Keratinocyte (primary cell): ENCODE results near the gene MTMR3. TPM values are rescaled to one million over a fixed set of nuclear protein-coding genes. Genes with fewer than 3 reads are reported as not detected.

Experiments
- DNase-seq: peaks from one replicate; pipeline ENCODE4 v3.0.0-alpha.2; 2011; ENCODE audit warnings: low read depth, missing footprints, low spot score
- FAIRE-seq: peaks from 2 replicates; lab custom pipeline; 2011; peaks lifted over from hg19 to GRCh38; lab: Jason Lieb, UNC
- H2AFZ ChIP-seq: 2 replicates; pipeline ENCODE4 v1.6.0; 2012; ENCODE audit warnings: low read length, control low read depth, inconsistent platforms; ENCODE audit not compliant: control insufficient read depth
- H3K27ac ChIP-seq: 2 replicates; pipeline ENCODE4 v1.5.1; 2011; ENCODE audit warnings: low read length; ENCODE audit not compliant: control insufficient read depth, insufficient read depth
- H3K27me3 ChIP-seq: 3 replicates; pipeline ENCODE4 v1.6.0; 2011; ENCODE audit warnings: low read length; ENCODE audit not compliant: control insufficient read depth, insufficient read depth; ENCODE audit errors: extremely low read depth
- H3K36me3 ChIP-seq, 2 experiments: 2 replicates in 1 of 2; 3 replicates in 1 of 2; pipeline ENCODE4 v1.5.1; 2011; ENCODE audit warnings: low read length in 2 of 2, mild to moderate bottlenecking in 1 of 2; ENCODE audit not compliant: control insufficient read depth in 2 of 2, insufficient read depth in 2 of 2; ENCODE audit errors: extremely low read depth in 1 of 2
- H3K4me1 ChIP-seq: 3 replicates; pipeline ENCODE4 v1.5.1; 2011; ENCODE audit warnings: low read length; ENCODE audit not compliant: control insufficient read depth, insufficient read depth; ENCODE audit errors: extremely low read depth
- H3K4me2 ChIP-seq: 3 replicates; pipeline ENCODE4 v1.6.0; 2011; ENCODE audit warnings: low read depth, low read length; ENCODE audit not compliant: control insufficient read depth, insufficient read depth; ENCODE audit errors: extremely low read depth
- H3K4me3 ChIP-seq, 3 experiments: fragments of 200-600 bp in 1 of 3; sonication (generic) in 1 of 3; 2 replicates in 2 of 3; 3 replicates in 1 of 3; pipeline ENCODE4 v1.5.1; 2011 to 2016; ENCODE audit warnings: low read length in 3 of 3, mild to moderate bottlenecking in 3 of 3, control low read depth in 2 of 3, inconsistent platforms in 1 of 3, low read depth in 1 of 3, mixed read lengths in 1 of 3, mixed run types in 1 of 3, moderate library complexity in 1 of 3; ENCODE audit not compliant: control insufficient read depth in 2 of 3, insufficient read depth in 2 of 3; ENCODE audit errors: extremely low read depth in 1 of 3
- H3K79me2 ChIP-seq: 2 replicates; pipeline ENCODE4 v1.6.0; 2012; ENCODE audit warnings: low read length; ENCODE audit not compliant: control insufficient read depth, insufficient read depth
- H3K9ac ChIP-seq: 3 replicates; pipeline ENCODE4 v1.6.0; 2011; ENCODE audit warnings: low read length; ENCODE audit not compliant: control insufficient read depth, insufficient read depth; ENCODE audit errors: extremely low read depth
- H3K9me1 ChIP-seq: 3 replicates; pipeline ENCODE4 v1.6.0; 2011; ENCODE audit warnings: low read length; ENCODE audit not compliant: control insufficient read depth, insufficient read depth; ENCODE audit errors: extremely low read depth
- H3K9me3 ChIP-seq: 2 replicates; pipeline ENCODE4 v1.5.1; 2012; ENCODE audit warnings: low read depth, low read length; ENCODE audit not compliant: control insufficient read depth
- H4K20me1 ChIP-seq: 3 replicates; pipeline ENCODE4 v1.6.0; 2011; ENCODE audit warnings: low read length; ENCODE audit not compliant: control insufficient read depth, insufficient read depth; ENCODE audit errors: extremely low read depth
- CTCF ChIP-seq, 3 experiments: IDR thresholded peaks in 1 of 3; conservative IDR thresholded peaks in 1 of 3; optimal IDR thresholded peaks in 1 of 3; 2 replicates in 2 of 3; 3 replicates in 1 of 3; pipeline versions ENCODE3 to v1.5.1; 2011; ENCODE audit warnings: low read length in 3 of 3, mild to moderate bottlenecking in 3 of 3, moderate library complexity in 2 of 3, control low read depth in 1 of 3, inconsistent platforms in 1 of 3; ENCODE audit not compliant: insufficient read depth in 2 of 3; ENCODE audit errors: extremely low read depth in 1 of 3
- EZH2 ChIP-seq: IDR thresholded peaks from one replicate; pipeline ENCODE4 v1.6.1; 2012; ENCODE audit warnings: inconsistent platforms, mild to moderate bottlenecking, low read length, moderate library complexity
- dilution Hi-C: fragments of 300-500 bp; cut with MboI; formaldehyde crosslinking; loops from one replicate; pipeline ENCODE4 v1.7.0; 2020; ENCODE audit warnings: low sequenced_read_pairs; ENCODE audit not compliant: extremely low pct_ligation_motif_present
- polyA plus RNA-seq, 5 experiments: library from polyadenylated mRNA; depleted of rRNA in 3 of 5; stranded (reverse) in 3 of 5; stranded (forward) in 1 of 5; unstranded in 1 of 5; fragments of >200 nt; gene quantifications; 1 replicate in 1 of 5; 2 replicates in 3 of 5; 3 replicates in 1 of 5; pipeline versions ENCODE4 v1.2.1 to v1.2.3, GENCODE V29; 2011 to 2012; ENCODE audit warnings: missing spikeins in 2 of 5, low read depth in 1 of 5, low replicate concordance in 1 of 5

MTMR3 gene
- polyA plus RNA-seq, 1 donor (not counting 4 experiments of a cell fraction or from before 2014, with no cell fraction given) = 16.5 TPM

DNA sequence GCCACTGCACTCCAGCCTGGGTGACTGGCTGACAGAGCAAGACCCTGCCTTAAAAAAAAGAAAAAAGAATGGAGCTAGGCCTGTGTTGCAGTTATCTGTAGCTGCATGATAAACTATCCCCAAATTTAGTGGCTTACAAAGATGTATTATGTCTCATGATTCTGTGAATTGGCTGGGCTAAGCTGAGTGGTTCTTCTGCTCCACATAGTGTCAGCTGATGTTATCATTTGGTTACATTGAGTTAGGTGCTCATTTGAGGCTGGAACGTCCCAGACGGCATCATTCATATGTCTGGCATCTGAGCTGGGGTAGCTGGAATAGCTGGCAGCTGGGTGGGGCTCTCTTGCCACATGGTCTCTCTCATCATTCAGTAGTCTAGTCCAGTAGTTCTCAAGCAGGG, 36.7 kb upstream of the MTMR3 start:
- Histone ChIP-seq H3K9ac (no peak overlapping the region), H3K36me3 (no peaks in the 10 kb centered on the region), H3K9me3 (no peaks in the 10 kb centered on the region), H3K79me2 (no peaks in the 10 kb centered on the region), H3K4me3 (no peak overlapping the region), H3K4me1 (peaks cover 19% of the 10 kb centered on the region), H3K4me2 (no peak overlapping the region), H3K9me1 (no peaks in the 10 kb centered on the region), H3K27me3 (no peaks in the 10 kb centered on the region), H2AFZ (no peak overlapping the region), H3K27ac (no peak overlapping the region), H4K20me1 (no peaks in the 10 kb centered on the region)
- TF ChIP-seq EZH2 = no peak
- TF ChIP-seq CTCF (optimal IDR thresholded peaks at IDR 0.05 in 1 of 3, IDR thresholded peaks at IDR 0.05 in 1 of 3, conservative IDR thresholded peaks at IDR 0.05 in 1 of 3; ENCODE audit: extremely low read depth in 1 of 3, insufficient read depth in 2 of 3, low read length in 3 of 3) = no peak
- DNase-seq (no peak), FAIRE-seq (no peak)
- dilution Hi-C loops = no loop called here

- H3K4me3 ChIP-seq = no peak overlapping the region
- H3K9ac ChIP-seq = no peak overlapping the region
- no peaks in the 10 kb centered on the region for H3K79me2 ChIP-seq
- FAIRE-seq (no peak), DNase-seq (no peak)
- H3K9me3 ChIP-seq = no peaks in the 10 kb centered on the region
- H3K27me3 ChIP-seq = no peaks in the 10 kb centered on the region
- dilution Hi-C loops = no loop called here
- peaks cover 6% of the 10 kb centered on the region for H3K4me1 ChIP-seq
- no peak overlapping the region for H3K4me2 ChIP-seq
- H4K20me1 ChIP-seq = no peaks in the 10 kb centered on the region
- no peaks in the 10 kb centered on the region for H3K36me3 ChIP-seq
- no peak overlapping the region for H3K27ac ChIP-seq
- H2AFZ ChIP-seq = no peak overlapping the region
- H3K9me1 ChIP-seq = no peaks in the 10 kb centered on the region
- no peak for TF ChIP-seq EZH2
- TF ChIP-seq CTCF (optimal IDR thresholded peaks at IDR 0.05 in 1 of 3, IDR thresholded peaks at IDR 0.05 in 1 of 3, conservative IDR thresholded peaks at IDR 0.05 in 1 of 3; ENCODE audit: extremely low read depth in 1 of 3, insufficient read depth in 2 of 3, low read length in 3 of 3) = no peak
These were observed 34.9 kb upstream of the MTMR3 start for GRCh38 chr22:29848111-29848510.
